ENCODE results near the gene FBXW5. TPM values are rescaled to one million over a fixed set of nuclear protein-coding genes. Genes with fewer than 3 reads are reported as not detected.

The FBXW5 gene
- polyA plus RNA-seq, 1 donor from 2014 or later, result 138 TPM

- H2AFZ ChIP-seq (ENCODE audit: low read depth, low read length), result no peak overlapping the region
- H3K27me3 ChIP-seq (ENCODE audit: insufficient read depth, low read depth, low read length), result peaks cover 11% of the 10 kb centered on the region
- no peak overlapping the region for H3K9ac ChIP-seq (ENCODE audit: low read length)
- no peaks in the 10 kb centered on the region for H3K36me3 ChIP-seq (ENCODE audit: insufficient read depth, low read length)
- no peak overlapping the region for H3K4me2 ChIP-seq (ENCODE audit: low read length)
- no peaks in the 10 kb centered on the region for H4K20me1 ChIP-seq (ENCODE audit: insufficient read depth)
- H3K27ac ChIP-seq (ENCODE audit: low read length), result no peak overlapping the region
- no peak overlapping the region for H3K4me3 ChIP-seq (ENCODE audit: low read length)
- H3K9me3 ChIP-seq (ENCODE audit: low read length), result no peaks in the 10 kb centered on the region
- H3K79me2 ChIP-seq (replicated peaks; ENCODE audit: insufficient read depth, low read length), result no peaks in the 10 kb centered on the region
- no peaks in the 10 kb centered on the region for H3F3A ChIP-seq (ENCODE audit: insufficient read depth, low read length, poor library complexity, severe bottlenecking)
- no peaks in the 10 kb centered on the region for H3K9me2 ChIP-seq (ENCODE audit: insufficient read depth, low read length)
- TF ChIP-seq RAD21 (conservative IDR thresholded peaks at IDR 0.05) (no peak), SMC3 (conservative IDR thresholded peaks at IDR 0.05; ENCODE audit: poor library complexity) (no peak), REST (IDR thresholded peaks at IDR 0.05; ENCODE audit: borderline replicate concordance) (no peak), CTCF (IDR thresholded peaks at IDR 0.05; ENCODE audit: poor library complexity, severe bottlenecking) (no peak), EZH2 (IDR thresholded peaks at IDR 0.05; ENCODE audit: borderline replicate concordance, insufficient read depth, low read length, poor library complexity, severe bottlenecking) (no peak), EP300 (conservative IDR thresholded peaks at IDR 0.05; ENCODE audit: poor library complexity, severe bottlenecking) (no peak), MXI1 (conservative IDR thresholded peaks at IDR 0.05; ENCODE audit: poor library complexity, severe bottlenecking) (no peak), POLR2AphosphoS5 (IDR thresholded peaks at IDR 0.05) (no peak), TAF1 (IDR thresholded peaks at IDR 0.05; ENCODE audit: low read depth) (no peak)
Measured at GRCh38 chr9:136973618-136974617, 29.4 kb upstream of the FBXW5 start.

- no peak overlapping the region for H2AFZ ChIP-seq (ENCODE audit: low read depth, low read length)
- no peaks in the 10 kb centered on the region for H4K20me1 ChIP-seq (ENCODE audit: insufficient read depth)
- no peak overlapping the region for H3K9ac ChIP-seq (ENCODE audit: low read length)
- no peak overlapping the region for H3K4me3 ChIP-seq (ENCODE audit: low read length)
- H3K36me3 ChIP-seq (ENCODE audit: insufficient read depth, low read length), result no peaks in the 10 kb centered on the region
- H3K9me3 ChIP-seq (ENCODE audit: low read length), result no peaks in the 10 kb centered on the region
- H3K27ac ChIP-seq (ENCODE audit: low read length), result no peak overlapping the region
- H3K79me2 ChIP-seq (replicated peaks; ENCODE audit: insufficient read depth, low read length), result no peaks in the 10 kb centered on the region
- peaks cover 6% of the 10 kb centered on the region for H3K27me3 ChIP-seq (ENCODE audit: insufficient read depth, low read depth, low read length)
- H3F3A ChIP-seq (ENCODE audit: insufficient read depth, low read length, poor library complexity, severe bottlenecking), result no peaks in the 10 kb centered on the region
- TF ChIP-seq TAF1 (IDR thresholded peaks at IDR 0.05; ENCODE audit: low read depth) (no peak), REST (IDR thresholded peaks at IDR 0.05; ENCODE audit: borderline replicate concordance) (no peak), CTCF (IDR thresholded peaks at IDR 0.05; ENCODE audit: poor library complexity, severe bottlenecking) (no peak), RAD21 (conservative IDR thresholded peaks at IDR 0.05) (no peak), SMC3 (conservative IDR thresholded peaks at IDR 0.05; ENCODE audit: poor library complexity) (no peak), POLR2AphosphoS5 (IDR thresholded peaks at IDR 0.05) (no peak), EP300 (conservative IDR thresholded peaks at IDR 0.05; ENCODE audit: poor library complexity, severe bottlenecking) (no peak), MXI1 (conservative IDR thresholded peaks at IDR 0.05; ENCODE audit: poor library complexity, severe bottlenecking) (no peak), EZH2 (IDR thresholded peaks at IDR 0.05; ENCODE audit: borderline replicate concordance, insufficient read depth, low read length, poor library complexity, severe bottlenecking) (no peak)
- no peak overlapping the region for H3K4me2 ChIP-seq (ENCODE audit: low read length)
- no peaks in the 10 kb centered on the region for H3K9me2 ChIP-seq (ENCODE audit: insufficient read depth, low read length)
Measured at GRCh38 chr9:136972743-136973142, 28.2 kb upstream of the FBXW5 start.
